OCI-LY1 (cell line): ENCODE results near the gene MCFD2.

ENCODE experiments used
- H2AFZ ChIP-seq: fragments of 200-600 bp; sonication (generic), shearing (Covaris generic); 2 replicates; pipeline ENCODE4 v1.6.0; 2014; ENCODE audit warnings: antibody characterized with exemption, mild to moderate bottlenecking, low read length
- H3F3A ChIP-seq: fragments of 200-600 bp; sonication (generic), shearing (Covaris generic); 2 replicates; pipeline ENCODE4 v1.6.0; 2014; ENCODE audit warnings: mild to moderate bottlenecking, antibody characterized with exemption, low read length, moderate library complexity; ENCODE audit not compliant: insufficient read depth
- H3K27ac ChIP-seq: fragments of 200-600 bp; sonication (generic); 2 replicates; pipeline ENCODE4 v1.5.1; 2014; ENCODE audit warnings: low read length, mixed run types, mild to moderate bottlenecking, low read depth; ENCODE audit not compliant: poor library complexity, severe bottlenecking
- H3K27me3 ChIP-seq: fragments of 200-600 bp; sonication (generic); 2 replicates; pipeline ENCODE4 v1.6.0; 2014; ENCODE audit warnings: antibody characterized with exemption, mild to moderate bottlenecking, low read length, moderate library complexity; ENCODE audit not compliant: insufficient read depth
- H3K36me3 ChIP-seq: fragments of 200-600 bp; sonication (generic); 2 replicates; pipeline ENCODE4 v1.6.1; 2014; ENCODE audit warnings: mild to moderate bottlenecking, antibody characterized with exemption, low read length, moderate library complexity, mixed read lengths; ENCODE audit not compliant: insufficient read depth
- H3K4me1 ChIP-seq: fragments of 200-600 bp; sonication (generic); 2 replicates; pipeline ENCODE4 v1.5.1; 2014; ENCODE audit warnings: mild to moderate bottlenecking, low read length, moderate library complexity; ENCODE audit not compliant: insufficient read depth, severe bottlenecking
- H3K4me2 ChIP-seq: fragments of 200-600 bp; sonication (generic), shearing (Covaris generic); 2 replicates; pipeline ENCODE4 v1.6.1; 2014; ENCODE audit warnings: low read length
- H3K4me3 ChIP-seq: fragments of 200-600 bp; sonication (generic); 2 replicates; pipeline ENCODE4 v1.5.1; 2014; ENCODE audit warnings: low read length, low read depth, mild to moderate bottlenecking, mixed read lengths; ENCODE audit not compliant: poor library complexity, severe bottlenecking
- H3K79me2 ChIP-seq: fragments of 200-600 bp; shearing (Covaris generic); 2 replicates; pipeline ENCODE4 v1.6.1; 2016; ENCODE audit warnings: mixed run types, low read length, mixed read lengths; ENCODE audit not compliant: insufficient read depth
- H3K9ac ChIP-seq: fragments of 200-600 bp; sonication (generic), shearing (Covaris generic); 2 replicates; pipeline ENCODE4 v1.6.1; 2014; ENCODE audit warnings: mild to moderate bottlenecking, low read length, mixed read lengths
- H3K9me2 ChIP-seq: fragments of 200-600 bp; sonication (generic), shearing (Covaris generic); 2 replicates; pipeline ENCODE4 v1.6.1; 2014; ENCODE audit warnings: low read depth, mild to moderate bottlenecking, low read length, mixed read lengths
- H3K9me3 ChIP-seq: fragments of 200-600 bp; shearing (Covaris generic); 2 replicates; pipeline ENCODE4 v1.6.1; 2014; ENCODE audit warnings: low read length, mixed read lengths
- H4K20me1 ChIP-seq: fragments of 200-600 bp; sonication (generic), shearing (Covaris generic); 2 replicates; pipeline ENCODE4 v1.6.0; 2016; ENCODE audit warnings: mild to moderate bottlenecking, low read length; ENCODE audit not compliant: insufficient read depth
- CTCF ChIP-seq: fragments of 200-600 bp; sonication (generic), shearing (Covaris generic); IDR thresholded peaks from 2 replicates; pipeline ENCODE4 v1.5.1; 2017; ENCODE audit warnings: mild to moderate bottlenecking, antibody characterized with exemption, low read length, moderate library complexity, mixed read lengths
- EZH2 ChIP-seq: fragments of 200-600 bp; sonication (generic), shearing (Covaris generic); IDR thresholded peaks from 2 replicates; pipeline ENCODE4 v1.8.0; 2017; ENCODE audit warnings: borderline replicate concordance, mixed run types, mild to moderate bottlenecking, antibody characterized with exemption, low read length, moderate library complexity, mixed read lengths

The MCFD2 gene

DNA sequence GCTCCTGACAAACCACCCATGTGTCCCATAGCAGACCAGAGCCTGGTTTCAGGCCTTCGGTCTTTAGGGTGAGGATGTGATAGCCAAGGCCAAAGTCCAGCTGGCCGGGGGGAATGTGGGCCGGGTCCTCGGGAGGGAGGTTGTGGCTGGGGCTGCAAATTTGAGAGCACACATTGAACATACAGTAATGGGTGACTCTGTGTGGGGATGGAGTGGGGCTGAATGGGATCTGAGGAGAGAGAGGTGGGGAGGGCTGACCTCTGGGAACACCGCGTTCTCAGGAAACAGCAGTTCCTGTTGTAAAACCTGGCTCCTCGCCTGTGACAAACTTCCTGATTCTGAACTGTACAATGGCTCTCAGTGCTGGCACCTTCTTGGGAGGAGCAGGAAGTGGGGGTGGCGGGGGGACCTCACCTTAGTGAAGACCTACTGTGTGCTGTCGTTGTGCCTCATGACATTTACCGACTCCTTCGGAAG, 48.8 kb downstream of the MCFD2 start:
- Histone ChIP-seq H3K4me3 (no peak overlapping the region), H3K36me3 (no peaks in the 10 kb centered on the region), H3K27ac (no peak overlapping the region), H3K9ac (no peak overlapping the region), H3K9me3 (0 out of 2 replicates have a peak, but pooled peaks cover 5% of the 10 kb centered on the region), H3F3A (no peaks in the 10 kb centered on the region), H3K79me2 (no peaks in the 10 kb centered on the region), H2AFZ (no peak overlapping the region), H3K9me2 (no peaks in the 10 kb centered on the region), H3K4me1 (no peaks in the 10 kb centered on the region), H4K20me1 (no peaks in the 10 kb centered on the region), H3K4me2 (no peak overlapping the region), H3K27me3 (peaks cover 4% of the 10 kb centered on the region; the same call in 1 of the 2 replicates)
- no peak for TF ChIP-seq CTCF
- TF ChIP-seq EZH2 = no peak

GRCh38 chr2:46865181-46865970, 50.2 kb downstream of the MCFD2 start:
- Histone ChIP-seq H3F3A (no peaks in the 10 kb centered on the region), H4K20me1 (no peaks in the 10 kb centered on the region), H3K27me3 (peaks cover 4% of the 10 kb centered on the region; the same call in 1 of the 2 replicates), H3K79me2 (no peaks in the 10 kb centered on the region), H3K4me1 (no peaks in the 10 kb centered on the region), H3K9me3 (0 out of 2 replicates have a peak, but pooled peaks cover 5% of the 10 kb centered on the region), H2AFZ (no peak overlapping the region), H3K9me2 (no peaks in the 10 kb centered on the region), H3K4me2 (no peak overlapping the region), H3K4me3 (no peak overlapping the region), H3K36me3 (no peaks in the 10 kb centered on the region), H3K27ac (no peak overlapping the region), H3K9ac (no peak overlapping the region)
- TF ChIP-seq EZH2 = no peak
- no peak for TF ChIP-seq CTCF

GRCh38 chr2:46863882-46864281, 51.7 kb downstream of the MCFD2 start:
- no peaks in the 10 kb centered on the region for H3K79me2 ChIP-seq
- no peak overlapping the region for H3K4me3 ChIP-seq
- H3K27me3 ChIP-seq = peaks cover 4% of the 10 kb centered on the region; the same call in 1 of the 2 replicates
- H3K4me1 ChIP-seq = no peaks in the 10 kb centered on the region
- no peak overlapping the region for H3K27ac ChIP-seq
- TF ChIP-seq EZH2 (no peak), CTCF (no peak)
- H3K9ac ChIP-seq = no peak overlapping the region
- no peak overlapping the region for H3K4me2 ChIP-seq
- H3K9me2 ChIP-seq = no peaks in the 10 kb centered on the region
- H3K36me3 ChIP-seq = no peaks in the 10 kb centered on the region
- no peaks in the 10 kb centered on the region for H4K20me1 ChIP-seq
- no peaks in the 10 kb centered on the region; the same call in 1 of the 2 replicates for H3F3A ChIP-seq
- no peak overlapping the region for H2AFZ ChIP-seq
- H3K9me3 ChIP-seq = 0 out of 2 replicates have a peak, but pooled peaks cover 5% of the 10 kb centered on the region
